Gastroesophageal sphincter (tissue), 3 donors: ENCODE data around the gene E2F1.

ENCODE experiments used
- CTCF ChIP-seq, 4 experiments: fragments of 200-600 bp in 2 of 4; fragments of 450-650 bp in 2 of 4; sonication (generic) in 1 of 4; IDR thresholded peaks; one replicate each; pipeline ENCODE4 v1.5.1; 2017 to 2019; ENCODE audit warnings: antibody characterized with exemption in 4 of 4, mild to moderate bottlenecking in 2 of 4, moderate library complexity in 2 of 4
- EP300 ChIP-seq: sonication (generic); formaldehyde crosslinking; IDR thresholded peaks from one replicate; pipeline ENCODE4 v1.6.1; 2017; ENCODE audit warnings: antibody characterized with exemption, mild to moderate bottlenecking
- POLR2A ChIP-seq, 2 donors: fragments of 450-650 bp; IDR thresholded peaks; one replicate each; pipeline ENCODE4 v1.6.1; 2017; ENCODE audit warnings: antibody characterized with exemption in 2 of 2, mild to moderate bottlenecking in 2 of 2, moderate library complexity in 1 of 2
- POLR2AphosphoS5 ChIP-seq: sonication (generic); formaldehyde crosslinking; IDR thresholded peaks from one replicate; pipeline ENCODE4 v1.6.1; 2017; ENCODE audit warnings: antibody characterized with exemption

GRCh38 chr20:33727115-33727479 lies 40.9 kb upstream of the E2F1 start:
- no peak for TF ChIP-seq CTCF (IDR thresholded peaks at IDR 0.05)
- no peak for TF ChIP-seq POLR2A (IDR thresholded peaks at IDR 0.05)
- TF ChIP-seq EP300: no peak
- TF ChIP-seq POLR2AphosphoS5: no peak
